Kidney (tissue), 14 donors: ENCODE data around the gene MRPS34. TPM values are rescaled to one million over a fixed set of nuclear protein-coding genes. Genes with fewer than 3 reads are reported as not detected.
A peak's percentile ranks its signal among the peaks of the same experiment; 100 is the strongest.

Source experiments
- DNase-seq, 5 donors: peaks; one replicate each; pipeline ENCODE4 v3.0.0-alpha.2; 2013 to 2020
- FAIRE-seq: peaks from 2 replicates; lab custom pipeline; 2012; peaks lifted over from hg19 to GRCh38; lab: Jason Lieb, UNC
- H3K27ac ChIP-seq, 2 donors: one replicate each; pipeline ENCODE4 v1.7.0; 2013; ENCODE audit warnings: low read depth in 2 of 2, low read length in 2 of 2, inconsistent platforms in 1 of 2
- H3K27me3 ChIP-seq: one replicate; pipeline ENCODE4 v1.7.1; 2013; ENCODE audit warnings: low read length, inconsistent platforms; ENCODE audit not compliant: control insufficient read depth, insufficient read depth
- H3K36me3 ChIP-seq, 3 donors: one replicate each; pipeline versions ENCODE4 v1.7.0 to v1.7.1; 2013; ENCODE audit warnings: low read length in 3 of 3, control low read depth in 1 of 3, inconsistent platforms in 1 of 3; ENCODE audit not compliant: insufficient read depth in 3 of 3, control insufficient read depth in 2 of 3
- H3K4me1 ChIP-seq, 3 donors: one replicate each; pipeline versions ENCODE4 v1.7.0 to v1.7.1; 2013; ENCODE audit warnings: low read length in 3 of 3, inconsistent platforms in 1 of 3, low read depth in 1 of 3; ENCODE audit not compliant: control insufficient read depth in 2 of 3, insufficient read depth in 2 of 3
- H3K4me3 ChIP-seq, 3 donors: one replicate each; pipeline versions ENCODE4 v1.7.0 to v1.8.1; 2013; ENCODE audit warnings: low read length in 3 of 3, control low read depth in 1 of 3, inconsistent platforms in 1 of 3
- H3K9ac ChIP-seq, 3 donors: one replicate each; pipeline versions ENCODE4 v1.7.0 to v1.7.1; 2013; ENCODE audit warnings: low read length in 3 of 3, control low read depth in 1 of 3, inconsistent platforms in 1 of 3
- H3K9me3 ChIP-seq, 3 donors: one replicate each; pipeline versions ENCODE4 v1.7.0 to v1.7.1; 2013; ENCODE audit warnings: low read length in 3 of 3, control low read depth in 1 of 3, inconsistent platforms in 1 of 3; ENCODE audit not compliant: control insufficient read depth in 2 of 3, insufficient read depth in 1 of 3
- CTCF ChIP-seq: IDR thresholded peaks from 3 replicates; pipeline ENCODE4 v1.5.1; 2012; ENCODE audit warnings: mild to moderate bottlenecking, moderate library complexity, borderline replicate concordance; ENCODE audit not compliant: insufficient read depth; ENCODE audit errors: extremely low read depth
- intact Hi-C: fragments of 100-400 bp; cut with DNase I; formaldehyde crosslinking; loops from one replicate; pipeline ENCODE4 v1.11.1; 2022
- polyA plus RNA-seq: library from polyadenylated mRNA; stranded (reverse); fragments of 350-450 nt; fragmentation: Illumina TruSeq; extraction: RNeasy Lipid Tissue Mini Kit (QIAGEN cat#74804); gene quantifications from one replicate; pipeline ENCODE4 v1.2.3, GENCODE V29; 2014; ENCODE audit warnings: low read depth, low replicate concordance; ENCODE audit not compliant: insufficient read depth
- total RNA-seq: library from RNA; stranded (reverse); fragmentation: NEBNext Ultra II Directional; extraction: Animal tissue kit (Norgen Biotek cat#: 25700); gene quantifications from one replicate; pipeline ENCODE4 v1.2.1, GENCODE V29; 2021
- donor health status: control.
- donor health status: control.
- donor health status: control.
- donor health status: control.
- donor health status: control.
- donor health status: DM: yes; HTN: yes; CAD: no.
- donor health status: Normal renal cell carcinoma (clear cell type).

MRPS34 gene
- total and polyA plus RNA-seq, 2 donors from 2014 or later = 61.7 to 187 TPM

- Histone ChIP-seq H3K36me3 (peaks cover 2 to 9% (median 4%) of the 10 kb centered on the region in 3 donors), H3K27me3 (no peaks in the 10 kb centered on the region), H3K27ac (no peak overlapping the region), H3K4me3 (no peak overlapping the region), H3K9me3 (no peaks in the 10 kb centered on the region), H3K9ac (no peak overlapping the region), H3K4me1 (peaks cover 0 to 30% (median 14%) of the 10 kb centered on the region in 3 donors)
- TF ChIP-seq CTCF = no peak
- FAIRE-seq = no peak
- intact Hi-C loops = no loop called here
- no peak for DNase-seq
These were observed 3.7 kb upstream of the MRPS34 start for GRCh38 chr16:1776672-1776955.

GRCh38 chr16:1775846-1776671, 3.1 kb upstream of the MRPS34 start:
- intact Hi-C loops = no loop called here

DNA sequence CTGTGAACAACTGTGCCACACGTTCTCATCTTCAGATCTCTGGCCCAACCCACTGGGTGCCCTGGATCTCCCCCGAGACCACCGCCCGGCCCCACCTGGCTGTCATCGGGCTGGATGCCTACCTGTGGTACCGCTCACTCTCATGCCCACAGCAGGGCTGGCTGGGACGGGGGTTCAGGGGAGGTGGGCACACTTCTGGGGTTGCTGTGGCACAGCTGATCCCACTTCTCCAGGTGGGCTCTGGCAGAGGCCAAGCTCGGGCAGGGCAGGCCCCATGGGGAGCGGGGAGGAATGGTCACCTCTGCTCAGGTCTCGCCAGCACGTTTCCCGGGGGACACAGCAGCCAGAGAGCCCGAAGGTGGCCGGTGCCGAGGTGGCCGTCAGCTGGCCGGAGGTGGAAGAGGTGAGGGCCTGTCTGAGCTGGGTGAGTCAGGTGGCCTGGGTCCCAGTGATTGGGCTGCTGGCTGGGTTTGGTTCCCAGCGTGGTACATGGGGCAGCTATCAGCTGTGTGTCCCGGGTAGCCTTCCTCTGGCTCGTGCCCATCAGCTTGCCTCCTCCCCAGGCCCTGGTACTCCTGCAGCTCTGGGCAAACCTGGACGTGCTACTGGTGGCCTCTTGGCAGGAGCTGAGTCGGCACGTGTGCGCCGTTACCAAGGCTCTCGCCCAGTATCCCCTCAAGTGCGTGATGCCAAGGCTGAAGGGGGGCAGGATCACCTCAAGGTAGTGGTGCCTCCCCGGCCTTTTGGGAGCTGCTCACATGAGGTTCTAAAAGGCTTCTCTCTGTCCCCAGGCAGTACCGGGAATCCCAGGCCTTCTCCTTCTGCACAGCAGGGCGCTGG, 2.3 kb upstream of the MRPS34 start:
- H3K9me3 ChIP-seq = no peaks in the 10 kb centered on the region
- H3K9ac ChIP-seq = no peak overlapping the region
- FAIRE-seq (no peak), DNase-seq (peak in 1 of 5 donors; percentile 48)
- no peaks in the 10 kb centered on the region for H3K27me3 ChIP-seq
- no peak overlapping the region for H3K4me3 ChIP-seq
- peaks cover 0 to 9% (median 4%) of the 10 kb centered on the region in 3 donors for H3K36me3 ChIP-seq
- no peak overlapping the region for H3K27ac ChIP-seq
- peaks cover 0 to 26% (median 6%) of the 10 kb centered on the region in 3 donors for H3K4me1 ChIP-seq
- no peak for TF ChIP-seq CTCF
- intact Hi-C loops = no loop called here

More at GRCh38 chr16:1775846-1776671, 3.1 kb upstream of the MRPS34 start:
- TF ChIP-seq CTCF = no peak
- Histone ChIP-seq H3K27me3 (no peaks in the 10 kb centered on the region), H3K9ac (no peak overlapping the region), H3K27ac (no peak overlapping the region), H3K4me3 (no peak overlapping the region), H3K9me3 (no peaks in the 10 kb centered on the region), H3K36me3 (peaks cover 2 to 9% (median 4%) of the 10 kb centered on the region in 3 donors), H3K4me1 (peaks cover 0 to 25% (median 9%) of the 10 kb centered on the region in 3 donors)
- DNase-seq = peak in 1 of 5 donors; percentile 45
- no peak for FAIRE-seq
